HepG2 (cell line): Measurements from ENCODE around the gene AUH. TPM values are rescaled to one million over a fixed set of nuclear protein-coding genes. Genes with fewer than 3 reads are reported as not detected.

ENCODE experiments used
- ATAC-seq: fragments of 200-7000 bp; cut with Tn5 transposase; 3 replicates; pipeline ENCODE4 v1.9.1; 2020; ENCODE audit warnings: mild to moderate bottlenecking, moderate library complexity
- BruUV-seq: library from RNA; stranded (reverse); fragments of 400-500 nt; replicated peaks from 2 replicates; lab custom pipeline; 2021; lab: Mats Ljungman, UMichigan
- CTCF ChIA-PET: fragments of 300-600 bp; formaldehyde crosslinking; extraction: SDS; loops from one replicate; lab custom pipeline; 2021; ENCODE audit warnings: low total read pairs, inconsistent platforms, low intra/inter-chr PET ratio; lab: Yijun Ruan, JAX
- POLR2A ChIA-PET: fragments of 350-600 bp; sonication (Branson Sonifier 250); formaldehyde crosslinking; loops from one replicate; lab custom pipeline; 2020; ENCODE audit warnings: antibody characterized with exemption, inconsistent platforms; lab: Yijun Ruan, JAX
- DNase-seq: peaks from one replicate; pipeline ENCODE4 v3.0.0-alpha.2; 2015; ENCODE audit warnings: low spot score
- FAIRE-seq: peaks from 3 replicates; lab custom pipeline; 2011; peaks lifted over from hg19 to GRCh38; lab: Jason Lieb, UNC
- H2AFZ ChIP-seq: one replicate; pipeline ENCODE4 v1.6.1; 2011; ENCODE audit warnings: low read length, inconsistent platforms
- H3K27ac ChIP-seq: fragments of 300-600 bp; 3 replicates; pipeline ENCODE4 v1.8.0; 2011; ENCODE audit warnings: mixed run types, mild to moderate bottlenecking, mixed read lengths, low read length, inconsistent platforms; ENCODE audit not compliant: insufficient read depth; ENCODE audit errors: extremely low read length
- H3K27me3 ChIP-seq, 2 experiments: fragments of 200-600 bp in 1 of 2; 2 replicates in 1 of 2; 3 replicates in 1 of 2; pipeline versions ENCODE4 v1.6.0 to v1.8.0; 2011; ENCODE audit warnings: low read length in 2 of 2, mild to moderate bottlenecking in 2 of 2, moderate library complexity in 2 of 2, inconsistent platforms in 1 of 2; ENCODE audit not compliant: insufficient read depth in 2 of 2, control insufficient read depth in 1 of 2
- H3K36me3 ChIP-seq, 2 experiments: fragments of 200-600 bp in 1 of 2; replicated peaks in 1 of 2; 2 replicates in 1 of 2; 3 replicates in 1 of 2; pipeline versions ENCODE4 v1.5.1 to v1.8.0; 2011; ENCODE audit warnings: low read length in 2 of 2, inconsistent platforms in 1 of 2; ENCODE audit not compliant: insufficient read depth in 2 of 2, control insufficient read depth in 1 of 2
- H3K4me1 ChIP-seq: 2 replicates; pipeline ENCODE4 v1.5.1; 2012; ENCODE audit warnings: low read length, inconsistent platforms; ENCODE audit not compliant: insufficient read depth
- H3K4me2 ChIP-seq: 2 replicates; pipeline ENCODE4 v1.6.0; 2011; ENCODE audit warnings: low read depth, low read length, inconsistent platforms
- H3K4me3 ChIP-seq, 3 experiments: fragments of 200-600 bp in 1 of 3; sonication (generic), shearing (Covaris generic) in 1 of 3; replicated peaks in 1 of 3; 2 replicates each; pipeline ENCODE4 v1.5.1; 2011 to 2016; ENCODE audit warnings: low read length in 3 of 3, inconsistent platforms in 2 of 3, low read depth in 2 of 3, mild to moderate bottlenecking in 2 of 3, control low read depth in 1 of 3, mixed read lengths in 1 of 3; ENCODE audit not compliant: insufficient read depth in 1 of 3
- H3K79me2 ChIP-seq: one replicate; pipeline ENCODE4 v1.6.1; 2011; ENCODE audit warnings: low read length, inconsistent platforms; ENCODE audit not compliant: insufficient read depth
- H3K9ac ChIP-seq: 2 replicates; pipeline ENCODE4 v1.6.0; 2011; ENCODE audit warnings: mild to moderate bottlenecking, low read depth, low read length, inconsistent platforms; ENCODE audit not compliant: insufficient read depth
- H3K9me3 ChIP-seq: 2 replicates; pipeline ENCODE4 v1.5.1; 2012; ENCODE audit warnings: mild to moderate bottlenecking, low read length
- H4K20me1 ChIP-seq: 2 replicates; pipeline ENCODE4 v1.6.0; 2011; ENCODE audit warnings: inconsistent platforms, mild to moderate bottlenecking, low read length, moderate library complexity; ENCODE audit not compliant: insufficient read depth
- BRD4 ChIP-seq: sonication (generic); formaldehyde crosslinking; IDR thresholded peaks from 2 replicates; pipeline ENCODE4 v1.4.0; 2020; ENCODE audit warnings: missing genetic modification reagents
- CBFB ChIP-seq: sonication (generic); formaldehyde crosslinking; IDR thresholded peaks from 2 replicates; pipeline ENCODE4 v1.4.0; 2020; ENCODE audit warnings: missing genetic modification reagents
- CBX1 ChIP-seq: IDR thresholded peaks from one replicate; pipeline ENCODE4 v1.6.1; 2016; ENCODE audit warnings: antibody characterized with exemption, low read depth
- CREB1 ChIP-seq, 2 experiments: fragments of 450-650 bp in 1 of 2; IDR thresholded peaks; 2 replicates each; pipeline ENCODE4 v1.6.1; 2016 to 2017; ENCODE audit warnings: control low read depth in 1 of 2, mild to moderate bottlenecking in 1 of 2, missing compliant biosample characterization in 1 of 2, missing genetic modification characterization in 1 of 2
- CREM ChIP-seq, 2 experiments: sonication (generic) in 1 of 2; formaldehyde crosslinking in 1 of 2; IDR thresholded peaks; 2 replicates each; pipeline versions ENCODE4 v1.4.0 to v1.6.1; 2016 to 2020; ENCODE audit warnings: antibody characterized with exemption in 1 of 2, mild to moderate bottlenecking in 1 of 2, missing genetic modification reagents in 1 of 2
- FOXA1 ChIP-seq, 2 experiments: fragments of 450-650 bp in 1 of 2; sonication (generic) in 1 of 2; formaldehyde crosslinking in 1 of 2; IDR thresholded peaks; 2 replicates each; pipeline versions ENCODE4 v1.4.0 to v1.6.1; 2016 to 2020; ENCODE audit warnings: missing genetic modification reagents in 1 of 2
- HNRNPLL ChIP-seq: fragments of 200-400 bp; formaldehyde crosslinking; IDR thresholded peaks from 2 replicates; pipeline ENCODE4 v1.6.1; 2017; ENCODE audit warnings: mild to moderate bottlenecking, low read depth, low read length; ENCODE audit not compliant: poor library complexity, severe bottlenecking
- HOXA9 ChIP-seq: sonication (generic); formaldehyde crosslinking; IDR thresholded peaks from 2 replicates; pipeline ENCODE4 v1.8.1; 2022; ENCODE audit warnings: missing genetic modification reagents, mild to moderate bottlenecking, moderate library complexity, borderline replicate concordance
- IRF2 ChIP-seq: IDR thresholded peaks from 2 replicates; pipeline ENCODE4 v1.6.1; 2018; ENCODE audit warnings: missing genetic modification reagents, missing compliant biosample characterization
- JDP2 ChIP-seq: sonication (generic); formaldehyde crosslinking; IDR thresholded peaks from 2 replicates; pipeline ENCODE4 v1.8.1; 2022; ENCODE audit warnings: missing genetic modification reagents, borderline replicate concordance
- NCOA2 ChIP-seq: sonication (generic); formaldehyde crosslinking; IDR thresholded peaks from 2 replicates; pipeline ENCODE4 v1.8.0; 2022; ENCODE audit warnings: inconsistent platforms
- NR2C2 ChIP-seq: sonication (generic); formaldehyde crosslinking; IDR thresholded peaks from 2 replicates; pipeline ENCODE4 v1.4.0; 2020; ENCODE audit warnings: missing genetic modification reagents, mild to moderate bottlenecking, moderate library complexity, borderline replicate concordance
- PLRG1 ChIP-seq: fragments of 450-650 bp; conservative IDR thresholded peaks from 2 replicates; pipeline ENCODE4 v1.6.1; 2016
- RAD51 ChIP-seq: fragments of 450-650 bp; IDR thresholded peaks from 2 replicates; pipeline ENCODE4 v1.6.1; 2016; ENCODE audit warnings: borderline replicate concordance
- THAP7 ChIP-seq: sonication (generic); formaldehyde crosslinking; IDR thresholded peaks from 2 replicates; pipeline ENCODE4 v1.8.1; 2023; ENCODE audit warnings: mild to moderate bottlenecking, missing genetic modification reagents
- ZC3H4 ChIP-seq: sonication (generic); formaldehyde crosslinking; IDR thresholded peaks from 2 replicates; pipeline ENCODE4 v1.4.0; 2020; ENCODE audit warnings: missing genetic modification reagents, borderline replicate concordance
- ZNF512B ChIP-seq: sonication (generic); formaldehyde crosslinking; IDR thresholded peaks from 2 replicates; pipeline ENCODE4 v1.5.1; 2020; ENCODE audit warnings: missing genetic modification reagents, mild to moderate bottlenecking, borderline replicate concordance
- ZNF513 ChIP-seq: sonication (generic); formaldehyde crosslinking; conservative IDR thresholded peaks from 2 replicates; pipeline ENCODE4 v1.5.0; 2020; ENCODE audit warnings: missing genetic modification reagents
- ZNF644 ChIP-seq: IDR thresholded peaks from 2 replicates; pipeline ENCODE4 v1.6.1; 2016; ENCODE audit warnings: low read depth
- ZNF660 ChIP-seq: sonication (generic); formaldehyde crosslinking; IDR thresholded peaks from 2 replicates; pipeline ENCODE4 v1.5.1; 2020; ENCODE audit warnings: mild to moderate bottlenecking, low read depth, missing genetic modification reagents, borderline replicate concordance
- in situ Hi-C: cut with HindIII; loops from 2 replicates; pipeline ENCODE4 v1.10.0; 2017; ENCODE audit warnings: low pct_unique_long_range_greater_than_20kb; ENCODE audit not compliant: extremely low pct_ligation_motif_present
- intact Hi-C: fragments of 100-400 bp; cut with micrococcal nuclease; formaldehyde crosslinking; loops from one replicate; pipeline ENCODE4 v1.10.0; 2022; ENCODE audit not compliant: unreplicated experiment
- polyA plus RNA-seq, 8 experiments: library from polyadenylated mRNA; depleted of rRNA in 3 of 8; stranded (reverse) in 7 of 8; unstranded in 1 of 8; fragments of >200 nt; fragmentation: Illumina TruSeq in 4 of 8; extraction: Trizol in 4 of 8; gene quantifications; 2 replicates each; pipeline versions ENCODE4 v1.2.1 to v1.2.3, GENCODE V29; 2011 to 2016; ENCODE audit warnings: low read depth in 4 of 8, missing spikeins in 1 of 8, mixed read lengths in 1 of 8; ENCODE audit not compliant: insufficient read depth in 1 of 8
- total RNA-seq, 5 experiments: library from RNA; depleted of rRNA; stranded (reverse); fragments of >200 nt; fragmentation: Illumina TruSeq; extraction: Trizol; gene quantifications; 2 replicates each; pipeline ENCODE4 v1.2.3, GENCODE V29; 2016; ENCODE audit warnings: low read depth in 1 of 5

The AUH gene
- total and polyA plus RNA-seq, 2 of the 13 experiments (the other 11 are each of a cell fraction or from before 2014, with no cell fraction given): 25.8 to 31.9 TPM

GRCh38 chr9:91198405-91198804 lies 163.3 kb downstream of the AUH start:
- Histone ChIP-seq H4K20me1 (no peaks in the 10 kb centered on the region), H2AFZ (no peak overlapping the region), H3K4me2 (peak overlapping the region; percentile 58), H3K36me3 (no peaks in the 10 kb centered on the region), H3K27ac (peak overlapping the region; percentile 100), H3K9ac (peak overlapping the region; percentile 66), H3K27me3 (no peaks in the 10 kb centered on the region), H3K4me3 (no peak overlapping the region; a peak in 1 of 6 replicates), H3K79me2 (peaks cover 19% of the 10 kb centered on the region), H3K9me3 (peaks cover 28% of the 10 kb centered on the region), H3K4me1 (peaks cover 66% of the 10 kb centered on the region)
- no TSS peak for BruUV-seq
- in situ Hi-C loops: loop anchor here (10.0 kb wide), 1 partner anchor 154 kb away; no protein-coding TSS in a partner anchor
- ChIA-PET CTCF (interaction anchor here (0.6 kb wide), 1 partner anchor 10 kb away, joined by 3 read pairs; no protein-coding TSS in a partner anchor), POLR2A (interaction anchor here (0.7 to 5.1 kb wide), 13 partner anchors 9 to 226 kb away, joined by 3 to 178 read pairs (median 14); partner anchors contain the start of gene NFIL3)
- FAIRE-seq (no peak), DNase-seq (peak; percentile 36), ATAC-seq (no peak)
- intact Hi-C loops: loop anchor here (5.0 to 10.0 kb wide), 2 partner anchors 134 to 164 kb away; partner anchors contain the start of gene AUH
- TF ChIP-seq NCOA2 (CRISPR knock-in tag) (no peak), FOXA1 (IDR thresholded peaks at IDR 0.05) (no peak), FOXA1 (CRISPR knock-in tag; IDR thresholded peaks at IDR 0.05) (no peak), RAD51 (no peak), CREM (IDR thresholded peaks at IDR 0.05) (no peak), CREM (CRISPR knock-in tag; IDR thresholded peaks at IDR 0.05) (no peak), HNRNPLL (no peak), CREB1 (IDR thresholded peaks at IDR 0.05) (no peak), CREB1 (CRISPR knock-in tag; IDR thresholded peaks at IDR 0.05) (peak; percentile 20; the same call in 1 of the 2 replicates), IRF2 (no peak), ZC3H4 (CRISPR knock-in tag) (peak; percentile 84; the same call in 1 of the 2 replicates), THAP7 (CRISPR knock-in tag) (no peak), JDP2 (CRISPR knock-in tag) (no peak), HOXA9 (CRISPR knock-in tag) (no peak), ZNF644 (no peak), ZNF513 (no peak), BRD4 (0 out of 2 replicates have a peak, but pooled peaks have one; percentile 37), NR2C2 (CRISPR knock-in tag) (no peak), ZNF660 (CRISPR knock-in tag) (no peak), CBX1 (no peak), ZNF512B (CRISPR knock-in tag) (no peak), PLRG1 (no peak), CBFB (no peak)
